ENCODE data around the gene PGAM4. TPM values are rescaled to one million over a fixed set of nuclear protein-coding genes. Genes with fewer than 3 reads are reported as not detected.
A peak's percentile ranks its signal among the peaks of the same experiment; 100 is the strongest.

Gene PGAM4
- not detected for polyA plus RNA-seq (ENCODE audit: low read depth in 6 of 6)

DNA sequence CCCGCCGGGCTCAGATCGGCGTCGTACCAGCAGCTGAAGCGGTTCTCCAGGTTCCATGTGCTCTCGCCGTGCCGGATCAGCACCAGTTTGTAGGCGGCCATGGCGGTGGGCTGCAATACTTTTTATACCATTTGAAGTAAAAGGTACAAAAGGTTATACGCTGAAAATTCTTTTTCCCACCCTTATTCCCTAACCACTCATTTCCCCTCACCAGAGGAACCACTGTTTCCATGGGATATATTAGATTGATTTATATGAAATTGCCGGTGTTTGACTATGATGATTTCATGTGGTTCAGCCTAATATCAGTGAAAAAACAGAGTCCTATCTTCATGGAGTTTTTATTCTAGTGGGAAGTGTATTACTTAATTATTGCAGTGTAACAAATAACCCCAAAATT, at the start of gene PGAM4:
Gene PGAM4 (minus strand): TSS at position 101 of the 400 bp plus-strand sequence. CDS start 0 bp downstream, at position 101.
- Mint-ChIP-seq H3K4me3 (no peak within 1 kb of the TSS), H3K9me3 (peaks cover 0 to 6% (median 0%) of the 10 kb centered on the region in 7 donors), H3K36me3 (peaks cover 0 to 4% of the 10 kb centered on the region in 2 donors), H3K4me1 (no peaks in the 10 kb centered on the region), H3K27me3 (no peaks in the 10 kb centered on the region), H3K27ac (peak within 1 kb of the TSS in 1 of 6 donors; percentile 50)
- no peak for ATAC-seq (ENCODE audit: low read depth in 2 of 2)
- no peak for DNase-seq

DNA sequence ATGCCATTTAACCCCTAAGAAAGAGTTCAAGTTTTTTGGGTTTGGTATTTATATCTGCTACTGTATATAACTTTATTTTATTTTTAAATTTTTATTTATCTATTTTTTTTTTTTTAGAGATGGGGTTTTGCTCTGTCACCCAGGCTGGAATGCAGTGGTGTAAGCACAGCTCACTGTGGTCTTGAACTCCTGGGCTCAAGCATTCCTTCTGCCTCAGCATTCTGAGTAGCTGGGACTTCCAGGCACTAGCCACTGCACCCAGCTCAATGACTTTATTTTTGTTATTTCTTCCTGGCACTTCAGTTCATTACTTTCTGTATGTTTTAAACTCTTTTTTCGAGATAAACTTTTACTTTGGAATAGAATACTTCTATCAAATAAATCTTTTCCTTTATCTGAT, 42.4 kb upstream of the PGAM4 start:
- no peaks in the 10 kb centered on the region for H3K27me3 Mint-ChIP-seq
- no peaks in the 10 kb centered on the region for H3K36me3 Mint-ChIP-seq
- no peak for ATAC-seq (ENCODE audit: low read depth in 2 of 2)
- no peak overlapping the region for H3K27ac Mint-ChIP-seq
- no peak overlapping the region for H3K4me3 Mint-ChIP-seq
- no peak for DNase-seq
- peaks cover 0 to 5% (median 0%) of the 10 kb centered on the region in 7 donors for H3K9me3 Mint-ChIP-seq
- no peaks in the 10 kb centered on the region for H3K4me1 Mint-ChIP-seq

DNA sequence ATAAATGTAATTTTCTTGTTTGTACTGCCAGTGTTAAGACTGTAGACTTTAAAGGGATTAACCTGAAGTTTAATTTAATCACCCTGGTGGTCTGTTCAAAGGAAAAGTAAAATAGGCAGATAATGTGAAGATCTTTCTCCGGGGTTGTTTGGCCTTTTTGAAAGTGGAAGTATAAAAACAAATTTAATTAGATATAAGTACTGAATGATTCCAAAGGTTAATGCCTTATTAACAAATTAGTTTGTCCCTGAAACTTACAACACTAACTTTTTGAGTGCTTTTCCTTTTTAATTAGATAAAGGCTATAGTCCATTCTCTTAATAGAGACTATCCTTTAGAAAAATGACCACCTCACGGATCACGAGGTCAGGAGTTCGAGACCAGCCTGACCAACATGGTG, 10.4 kb upstream of the PGAM4 start:
- DNase-seq (no peak), ATAC-seq (ENCODE audit: low read depth in 2 of 2) (no peak)
- Mint-ChIP-seq H3K36me3 (no peaks in the 10 kb centered on the region), H3K4me3 (no peak overlapping the region), H3K4me1 (peaks cover 0 to 7% (median 0%) of the 10 kb centered on the region in 3 donors), H3K27me3 (no peaks in the 10 kb centered on the region), H3K9me3 (peaks cover 0 to 3% (median 0%) of the 10 kb centered on the region in 7 donors), H3K27ac (no peak overlapping the region)

DNA sequence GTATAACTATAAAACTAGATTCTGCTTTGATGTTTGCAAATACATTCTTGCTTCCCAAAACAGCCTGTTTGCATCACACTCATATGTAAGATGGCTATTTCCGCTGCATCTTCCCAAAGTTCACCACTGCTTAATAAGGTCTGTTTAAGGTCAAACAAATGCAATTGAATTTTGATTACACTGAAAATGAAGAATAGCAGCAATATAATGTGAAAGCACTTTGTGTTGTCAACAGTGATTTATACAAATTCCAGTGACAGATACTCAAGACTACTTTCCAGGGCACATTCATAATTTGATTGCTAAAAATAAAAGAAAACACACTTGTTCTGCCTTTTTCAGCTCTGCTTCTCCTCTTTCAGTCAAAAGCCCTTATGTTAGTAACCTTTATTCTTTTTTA, 8.1 kb upstream of the PGAM4 start:
- ATAC-seq (ENCODE audit: low read depth in 2 of 2): no peak
- Mint-ChIP-seq H3K27ac (no peak overlapping the region), H3K9me3 (no peaks in the 10 kb centered on the region), H3K4me1 (no peaks in the 10 kb centered on the region), H3K36me3 (peaks cover 0 to 4% of the 10 kb centered on the region in 2 donors), H3K4me3 (no peak overlapping the region), H3K27me3 (no peaks in the 10 kb centered on the region)
- no peak for DNase-seq

DNA sequence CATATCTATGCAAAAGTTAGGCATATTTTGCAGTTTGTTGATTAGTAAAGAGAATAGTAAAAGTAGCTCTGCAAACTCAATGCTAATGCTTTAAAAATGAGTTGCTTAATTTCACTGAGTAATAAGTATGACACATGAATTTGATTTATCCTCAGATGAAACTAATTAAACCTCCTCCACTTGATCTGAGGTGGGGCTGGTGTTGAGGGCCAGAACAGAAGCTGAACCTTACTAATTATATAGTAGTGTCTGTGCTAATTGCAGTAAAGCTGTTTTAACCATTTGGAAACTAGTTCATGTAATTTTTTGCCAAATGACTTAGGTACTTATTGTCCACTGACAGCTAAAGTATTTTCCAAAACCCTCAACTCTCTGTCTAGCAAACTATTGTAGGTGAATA, 7.7 kb upstream of the PGAM4 start:
- ATAC-seq (ENCODE audit: low read depth in 2 of 2): no peak
- peaks cover 0 to 4% of the 10 kb centered on the region in 2 donors for H3K36me3 Mint-ChIP-seq

DNA sequence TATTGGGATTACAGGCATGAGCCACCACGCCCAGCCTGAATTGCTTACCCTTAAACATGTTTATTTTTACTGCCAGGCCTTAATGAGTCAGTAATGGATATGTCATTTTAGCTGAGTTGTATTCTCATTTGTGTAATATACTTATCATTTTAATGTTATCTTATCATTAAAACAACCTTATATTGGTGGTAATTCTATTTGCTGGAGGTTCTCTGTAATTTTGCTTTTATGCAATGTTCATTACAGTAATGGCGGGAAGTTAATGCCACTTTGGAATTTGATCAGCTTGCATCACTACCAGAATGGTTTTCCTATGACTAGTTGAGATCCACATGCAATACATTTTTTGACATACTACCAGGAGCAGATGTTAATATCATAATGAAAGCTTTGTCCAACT, 6.3 kb upstream of the PGAM4 start:
- DNase-seq (no peak), ATAC-seq (ENCODE audit: low read depth in 2 of 2) (no peak)
- peaks cover 0 to 4% of the 10 kb centered on the region in 2 donors for H3K36me3 Mint-ChIP-seq
- H3K4me1 Mint-ChIP-seq: no peaks in the 10 kb centered on the region
- no peaks in the 10 kb centered on the region for H3K27me3 Mint-ChIP-seq
- H3K9me3 Mint-ChIP-seq: no peaks in the 10 kb centered on the region
- no peak overlapping the region for H3K4me3 Mint-ChIP-seq
- H3K27ac Mint-ChIP-seq: no peak overlapping the region

More for the DNA sequence above, 7.7 kb upstream of the PGAM4 start:
- Mint-ChIP-seq H3K9me3 (no peaks in the 10 kb centered on the region), H3K27ac (no peak overlapping the region), H3K27me3 (no peaks in the 10 kb centered on the region), H3K4me3 (no peak overlapping the region), H3K4me1 (no peaks in the 10 kb centered on the region)
- no peak for DNase-seq

DNA sequence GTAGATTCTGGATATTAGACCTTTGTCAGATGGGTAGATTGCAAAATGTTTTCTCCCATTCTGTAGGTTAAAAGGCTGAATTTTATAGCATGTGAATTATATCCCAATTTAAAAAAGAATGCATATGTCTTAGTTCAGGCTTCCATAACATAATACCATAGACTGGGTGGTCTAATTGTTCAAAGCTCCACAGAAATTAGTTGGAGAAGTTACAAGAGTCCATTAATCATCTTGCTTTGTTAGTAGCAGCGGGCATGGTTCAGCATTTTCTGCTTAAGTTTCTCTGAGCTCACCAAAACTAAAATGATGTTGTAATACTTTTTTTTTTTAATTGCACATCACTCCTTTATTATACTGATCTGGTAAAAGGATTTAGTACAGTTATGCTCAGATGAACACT, 1.8 kb downstream of the PGAM4 start:
- peaks cover under 1 to 2% (median 2%) of the 10 kb centered on the region in 3 donors for H3K4me1 Mint-ChIP-seq
- peaks cover 0 to 4% of the 10 kb centered on the region in 2 donors for H3K36me3 Mint-ChIP-seq
- H3K4me3 Mint-ChIP-seq: no peak overlapping the region
- no peaks in the 10 kb centered on the region for H3K27me3 Mint-ChIP-seq
- DNase-seq (no peak), ATAC-seq (ENCODE audit: low read depth in 2 of 2) (no peak)
- H3K9me3 Mint-ChIP-seq: peaks cover 0 to 6% (median 0%) of the 10 kb centered on the region in 7 donors
- no peak overlapping the region for H3K27ac Mint-ChIP-seq

DNA sequence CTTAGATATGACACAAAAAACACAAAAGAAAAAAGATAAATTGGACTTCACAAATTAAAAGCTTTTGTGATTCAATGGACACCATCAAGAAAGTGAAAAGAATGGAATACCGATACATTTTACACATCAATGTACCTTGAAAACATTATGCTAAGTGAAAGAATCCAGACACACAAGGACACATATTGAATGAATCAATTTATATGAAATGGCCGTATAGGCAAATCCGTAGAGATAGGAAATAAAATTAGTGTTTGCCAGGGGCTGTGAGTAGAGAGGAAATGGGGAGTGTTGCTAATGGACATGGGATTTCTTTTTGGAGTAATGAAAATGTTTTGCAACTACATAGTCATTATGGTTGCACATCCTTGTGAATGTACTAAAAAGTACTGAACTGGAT, 3.1 kb downstream of the PGAM4 start:
- no peak overlapping the region for H3K27ac Mint-ChIP-seq
- no peaks in the 10 kb centered on the region for H3K27me3 Mint-ChIP-seq
- H3K36me3 Mint-ChIP-seq: peaks cover 0 to 8% of the 10 kb centered on the region in 2 donors
- peaks cover 0 to 6% (median 0%) of the 10 kb centered on the region in 7 donors for H3K9me3 Mint-ChIP-seq
- ATAC-seq (ENCODE audit: low read depth in 2 of 2): no peak
- no peak overlapping the region for H3K4me3 Mint-ChIP-seq
- peaks cover 3 to 13% (median 12%) of the 10 kb centered on the region in 3 donors for H3K4me1 Mint-ChIP-seq
- no peak for DNase-seq

DNA sequence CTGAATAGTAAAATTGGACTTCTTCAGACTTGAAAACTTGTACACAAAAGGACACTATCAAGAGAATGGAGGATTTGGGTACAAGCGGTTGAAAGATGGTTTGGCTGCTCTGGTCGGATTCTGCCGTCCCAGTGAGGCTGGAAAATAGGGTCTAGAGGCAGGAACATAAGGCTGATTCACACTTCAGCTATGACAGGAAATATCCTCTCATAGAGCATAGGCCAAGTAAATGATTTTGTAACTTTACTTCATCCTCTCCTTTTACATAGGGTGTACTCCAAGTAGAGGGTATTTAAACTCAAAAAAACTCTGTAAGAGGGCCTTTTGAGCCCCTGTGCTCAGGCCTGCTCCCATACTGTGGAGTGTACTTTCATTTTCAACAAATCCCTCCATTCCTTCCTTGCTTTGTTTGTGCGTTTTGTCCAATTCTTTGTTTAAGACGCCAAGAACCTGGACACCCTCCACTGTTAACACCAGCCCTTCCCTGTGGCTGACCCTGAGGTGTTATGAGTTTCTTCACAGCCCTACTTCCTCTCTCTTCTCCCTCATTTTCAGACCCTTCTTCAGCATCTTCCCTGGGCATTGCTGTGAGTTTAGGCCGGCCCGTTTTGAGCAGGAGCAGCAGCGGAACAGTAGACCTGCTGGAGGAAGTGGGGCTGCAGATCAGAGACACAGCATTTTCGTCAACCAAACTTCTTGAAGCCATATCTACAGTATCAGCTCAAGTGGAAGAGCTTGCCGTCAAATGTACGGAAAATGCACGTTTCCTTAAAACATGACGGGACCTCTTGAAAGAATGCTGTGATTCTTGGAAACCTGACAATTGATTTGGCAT, 7.2 kb downstream of the PGAM4 start:
- peak overlapping the region in 4 of 6 donors; percentile 16 to 89 (median 81) for H3K27ac Mint-ChIP-seq

DNA sequence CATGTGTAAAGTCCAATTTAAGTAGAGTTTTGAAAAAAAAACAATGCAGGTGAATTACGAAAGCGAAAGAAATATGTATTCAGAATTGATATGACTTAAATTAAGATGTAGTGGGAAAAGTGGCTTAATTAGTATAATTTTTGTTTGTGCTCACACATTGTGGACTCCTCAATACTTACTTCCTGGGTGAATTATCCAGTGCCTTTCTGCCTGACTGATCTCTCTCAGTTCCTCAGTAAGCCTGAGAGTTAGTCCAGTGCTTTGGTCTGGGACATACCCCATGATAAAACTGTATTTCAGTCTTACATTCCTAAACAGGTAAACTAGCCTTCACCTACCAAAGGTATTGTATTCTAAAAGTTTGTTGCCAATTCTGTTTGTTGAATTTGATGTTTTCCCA, 8.4 kb downstream of the PGAM4 start:
- peak overlapping the region in 1 of 6 donors; percentile 81 for H3K27ac Mint-ChIP-seq
- peaks cover 8 to 22% (median 21%) of the 10 kb centered on the region in 3 donors for H3K4me1 Mint-ChIP-seq
- H3K36me3 Mint-ChIP-seq: peaks cover 5 to 8% of the 10 kb centered on the region in 2 donors

More for the DNA sequence above, 7.2 kb downstream of the PGAM4 start:
- Mint-ChIP-seq H3K36me3 (peaks cover 5 to 8% of the 10 kb centered on the region in 2 donors), H3K4me3 (peak overlapping the region in 6 of 8 donors; percentile 16 to 78 (median 48)), H3K4me1 (peaks cover 8 to 21% (median 16%) of the 10 kb centered on the region in 3 donors), H3K27me3 (no peaks in the 10 kb centered on the region), H3K9me3 (peaks cover 0 to 10% (median 3%) of the 10 kb centered on the region in 7 donors)
- DNase-seq (no peak), ATAC-seq (ENCODE audit: low read depth in 2 of 2) (no peak)

DNA sequence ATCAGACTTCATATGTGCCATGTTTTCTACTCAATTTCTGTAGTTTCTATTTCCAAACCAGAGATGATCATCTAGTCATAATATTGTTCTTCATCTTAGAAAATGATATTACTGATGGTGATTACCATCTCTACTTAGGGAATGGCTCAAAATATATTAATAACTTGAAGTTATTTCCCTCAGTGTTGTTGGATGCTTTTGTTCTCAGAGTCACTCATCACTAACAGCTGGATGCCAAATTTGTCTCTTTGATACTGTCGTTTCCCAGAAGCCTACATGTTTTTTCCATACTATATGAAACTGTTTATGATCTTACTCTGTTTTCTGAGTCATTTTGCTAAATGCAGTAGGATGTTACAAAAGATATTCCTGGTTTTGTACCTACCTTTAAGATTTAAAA, 8.9 kb downstream of the PGAM4 start:
- peaks cover 5 to 8% of the 10 kb centered on the region in 2 donors for H3K36me3 Mint-ChIP-seq
- DNase-seq: no peak
- H3K9me3 Mint-ChIP-seq: peaks cover 0 to 9% (median 3%) of the 10 kb centered on the region in 7 donors
- no peaks in the 10 kb centered on the region for H3K27me3 Mint-ChIP-seq
- no peak overlapping the region for H3K4me3 Mint-ChIP-seq
- H3K4me1 Mint-ChIP-seq: peaks cover 8 to 24% (median 24%) of the 10 kb centered on the region in 3 donors
- H3K27ac Mint-ChIP-seq: peak overlapping the region in 1 of 6 donors; percentile 81
- no peak for ATAC-seq (ENCODE audit: low read depth in 2 of 2)

More for the DNA sequence above, 8.4 kb downstream of the PGAM4 start:
- Mint-ChIP-seq H3K27me3 (no peaks in the 10 kb centered on the region), H3K4me3 (no peak overlapping the region), H3K9me3 (peaks cover 0 to 14% (median 3%) of the 10 kb centered on the region in 7 donors)
- no peak for DNase-seq
- ATAC-seq (ENCODE audit: low read depth in 2 of 2): no peak

DNA sequence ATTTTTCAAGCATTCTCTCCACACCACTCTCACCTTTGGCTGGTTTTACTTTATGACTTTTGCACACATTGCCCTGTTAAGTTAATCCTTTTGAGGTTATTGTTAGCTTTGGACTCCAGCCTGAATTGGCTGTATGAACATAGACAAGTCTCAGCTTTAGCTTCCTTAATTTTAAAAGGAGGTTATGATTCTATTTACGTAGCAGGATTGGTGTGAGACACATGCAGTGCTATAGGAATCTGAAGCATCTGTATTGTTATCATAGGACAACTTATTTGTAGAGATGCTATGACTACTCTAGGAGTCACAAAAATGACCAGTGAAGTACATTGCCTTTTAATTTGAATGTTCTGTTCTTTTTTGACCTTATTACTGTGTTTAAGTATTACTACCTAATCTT, 15.7 kb downstream of the PGAM4 start:
- H3K27ac Mint-ChIP-seq: no peak overlapping the region
- peaks cover 5 to 12% (median 10%) of the 10 kb centered on the region in 3 donors for H3K4me1 Mint-ChIP-seq
- peaks cover 0 to 5% of the 10 kb centered on the region in 2 donors for H3K36me3 Mint-ChIP-seq
- no peaks in the 10 kb centered on the region for H3K27me3 Mint-ChIP-seq
- H3K9me3 Mint-ChIP-seq: peaks cover 0 to 8% (median 0%) of the 10 kb centered on the region in 7 donors
- H3K4me3 Mint-ChIP-seq: no peak overlapping the region
- ATAC-seq (ENCODE audit: low read depth in 2 of 2) (no peak), DNase-seq (no peak)

DNA sequence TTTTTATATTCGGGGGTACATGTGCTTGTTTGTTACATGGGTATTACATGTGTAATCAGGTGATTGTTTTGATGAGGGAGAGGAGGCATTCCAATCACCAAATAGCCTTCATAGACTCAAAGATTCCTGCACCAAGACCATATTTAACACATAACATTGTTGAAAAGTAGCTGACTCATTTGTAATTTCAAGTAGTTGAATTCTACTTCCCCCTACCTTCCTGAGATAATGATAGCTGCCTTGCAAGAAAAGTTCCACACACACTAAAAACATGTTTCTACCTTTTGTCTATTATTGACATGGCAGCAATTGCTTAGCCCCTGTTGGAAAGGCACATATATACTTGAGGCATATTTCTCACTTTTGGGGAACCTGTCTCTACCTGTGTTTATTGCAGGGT, 16.1 kb downstream of the PGAM4 start:
- ATAC-seq (ENCODE audit: low read depth in 2 of 2) (no peak), DNase-seq (no peak)
- H3K4me1 Mint-ChIP-seq: peaks cover 3 to 12% (median 10%) of the 10 kb centered on the region in 3 donors
- H3K27me3 Mint-ChIP-seq: no peaks in the 10 kb centered on the region
- peaks cover 0 to 8% (median 0%) of the 10 kb centered on the region in 7 donors for H3K9me3 Mint-ChIP-seq
- H3K36me3 Mint-ChIP-seq: peaks cover 0 to 3% of the 10 kb centered on the region in 2 donors
- no peak overlapping the region for H3K27ac Mint-ChIP-seq
- H3K4me3 Mint-ChIP-seq: no peak overlapping the region

DNA sequence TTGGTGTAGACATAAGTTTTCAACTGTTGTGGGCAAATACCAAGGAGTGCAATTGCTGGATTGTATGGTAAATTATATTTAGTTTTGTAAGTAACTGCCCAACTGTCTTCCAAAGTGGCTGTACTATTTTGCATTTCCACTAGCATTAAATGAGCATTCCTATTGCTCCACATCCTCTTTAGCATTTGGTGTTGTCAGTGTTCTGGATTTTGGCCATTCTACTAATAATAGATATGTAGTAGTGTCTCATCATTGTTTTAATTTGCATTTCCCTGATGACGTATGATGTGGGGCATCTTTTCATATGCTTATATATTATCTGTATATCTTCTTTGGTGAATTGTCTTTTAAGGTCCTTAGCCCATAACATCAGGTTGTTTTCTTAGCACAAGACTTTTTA, 17.3 kb downstream of the PGAM4 start:
- H3K4me3 Mint-ChIP-seq: no peak overlapping the region
- no peak overlapping the region for H3K27ac Mint-ChIP-seq
- H3K27me3 Mint-ChIP-seq: no peaks in the 10 kb centered on the region
- peaks cover 0 to 4% (median 0%) of the 10 kb centered on the region in 7 donors for H3K9me3 Mint-ChIP-seq
- H3K4me1 Mint-ChIP-seq: peaks cover 0 to 10% (median 5%) of the 10 kb centered on the region in 3 donors
- H3K36me3 Mint-ChIP-seq: peaks cover 0 to under 1% of the 10 kb centered on the region in 2 donors
- ATAC-seq (ENCODE audit: low read depth in 2 of 2) (no peak), DNase-seq (no peak)
